Naive thymus-derived CD8-positive, alpha-beta T cell (primary cell): Measurements from ENCODE around the gene LARGE1. TPM values are rescaled to one million over a fixed set of nuclear protein-coding genes. Genes with fewer than 3 reads are reported as not detected.

Experiments used
- ATAC-seq, 2 donors: fragments of 150-1000 bp; cut with Tn5 transposase in 1 of 2; sonication (Bioruptor Pico), chemical (Tn5 transposase) in 1 of 2; 1 replicate in 1 of 2; 2 replicates in 1 of 2; pipeline ENCODE4 v1.10.0; 2021; ENCODE audit warnings: mild to moderate bottlenecking in 2 of 2, moderate library complexity in 2 of 2
- POLR2A ChIA-PET: fragments of 350-600 bp; sonication (Branson Sonifier 250); formaldehyde crosslinking; loops from one replicate; lab custom pipeline; 2021; ENCODE audit warnings: antibody characterized with exemption; lab: Charles Lee
- DNase-seq, 10 donors: peaks; one replicate each; pipeline versions ENCODE4 v3.0.0 to v3.0.0-alpha.2; 2020 to 2022
- H3K27ac Mint-ChIP-seq, 10 donors: one replicate each; pipeline ENCODE4 v1.8.0; 2020 to 2022; ENCODE audit warnings: mild to moderate bottlenecking in 10 of 10, mixed read lengths in 10 of 10, moderate library complexity in 4 of 10, inconsistent platforms in 1 of 10
- H3K27me3 Mint-ChIP-seq, 5 donors: one replicate each; pipeline ENCODE4 v1.8.0; 2021 to 2022; ENCODE audit warnings: mixed read lengths in 5 of 5
- H3K36me3 Mint-ChIP-seq, 3 donors: one replicate each; pipeline ENCODE4 v1.8.0; 2020 to 2022; ENCODE audit warnings: mixed read lengths in 3 of 3, mild to moderate bottlenecking in 2 of 3, inconsistent platforms in 1 of 3
- H3K4me1 Mint-ChIP-seq, 4 donors: one replicate each; pipeline ENCODE4 v1.8.0; 2021 to 2022; ENCODE audit warnings: mixed read lengths in 4 of 4
- H3K4me3 Mint-ChIP-seq, 10 donors: one replicate each; pipeline ENCODE4 v1.8.0; 2020 to 2022; ENCODE audit warnings: mild to moderate bottlenecking in 10 of 10, mixed read lengths in 10 of 10, moderate library complexity in 6 of 10, inconsistent platforms in 1 of 10
- H3K9me3 Mint-ChIP-seq, 9 donors: one replicate each; pipeline ENCODE4 v1.8.0; 2020 to 2022; ENCODE audit warnings: mixed read lengths in 9 of 9, mild to moderate bottlenecking in 3 of 9, inconsistent platforms in 1 of 9, moderate library complexity in 1 of 9
- polyA plus RNA-seq, 3 donors: library from polyadenylated mRNA; unstranded; fragments of 300-500 nt; fragmentation: Illumina TruSeq; gene quantifications; one replicate each; pipeline ENCODE4 v1.2.3, GENCODE V29; 2021
- total RNA-seq, 8 experiments: library from RNA in 2 of 8; stranded (reverse) in 2 of 8; gene quantifications; one replicate each; pipeline ENCODE4 v1.2.3 and lab custom pipeline; 2021 to 2026

LARGE1 gene
- total and polyA plus RNA-seq, 5 experiments from 2014 or later = 0.07 to 3.0 (median 2.6) TPM; not detected in 2

GRCh38 chr22:33564683-33565082, 355.6 kb downstream of the LARGE1 start:
- H3K4me3 Mint-ChIP-seq = no peak overlapping the region
- no peak overlapping the region for H3K27ac Mint-ChIP-seq
- POLR2A ChIA-PET = no interaction called here
- H3K4me1 Mint-ChIP-seq = peaks cover 0 to 34% (median 0%) of the 10 kb centered on the region in 4 donors
- ATAC-seq (no peak), DNase-seq (no peak)
- H3K9me3 Mint-ChIP-seq = peaks cover 0 to 8% (median 0%) of the 10 kb centered on the region in 9 donors
- no peaks in the 10 kb centered on the region for H3K36me3 Mint-ChIP-seq
- H3K27me3 Mint-ChIP-seq = peaks cover 0 to 6% (median 3%) of the 10 kb centered on the region in 5 donors

- POLR2A ChIA-PET = no interaction called here
- H3K27me3 Mint-ChIP-seq = peaks cover 0 to 3% (median 1%) of the 10 kb centered on the region in 5 donors
- no peak overlapping the region for H3K4me3 Mint-ChIP-seq
- no peak for ATAC-seq
- no peaks in the 10 kb centered on the region for H3K36me3 Mint-ChIP-seq
- H3K4me1 Mint-ChIP-seq = peaks cover 0 to 22% (median 0%) of the 10 kb centered on the region in 4 donors
- H3K27ac Mint-ChIP-seq = peak overlapping the region in 1 of 10 donors; percentile 39
- no peak for DNase-seq
- peaks cover 0 to 8% (median under 1%) of the 10 kb centered on the region in 9 donors for H3K9me3 Mint-ChIP-seq
Measured at GRCh38 chr22:33563220-33563964, 356.9 kb downstream of the LARGE1 start.

- POLR2A ChIA-PET = no interaction called here
- no peak for ATAC-seq
- Mint-ChIP-seq H3K27me3 (peaks cover 0 to 3% (median 1%) of the 10 kb centered on the region in 5 donors), H3K4me3 (no peak overlapping the region), H3K9me3 (peaks cover 0 to 9% (median 4%) of the 10 kb centered on the region in 9 donors), H3K36me3 (no peaks in the 10 kb centered on the region), H3K27ac (no peak overlapping the region), H3K4me1 (peaks cover 0 to 14% (median 0%) of the 10 kb centered on the region in 4 donors)
- no peak for DNase-seq
Measured at GRCh38 chr22:33562501-33562900, 357.8 kb downstream of the LARGE1 start.

- ATAC-seq (no peak), DNase-seq (no peak)
- H3K4me3 Mint-ChIP-seq = no peak overlapping the region
- POLR2A ChIA-PET = interaction anchor here (0.6 kb wide), 1 partner anchor 14 kb away, joined by 7 read pairs; no protein-coding TSS in a partner anchor
- peaks cover 0 to 5% (median 0%) of the 10 kb centered on the region in 3 donors for H3K36me3 Mint-ChIP-seq
- peaks cover 0 to 9% (median 4%) of the 10 kb centered on the region in 9 donors for H3K9me3 Mint-ChIP-seq
- H3K27me3 Mint-ChIP-seq = peaks cover 0 to 3% (median 1%) of the 10 kb centered on the region in 5 donors
- no peak overlapping the region for H3K27ac Mint-ChIP-seq
- H3K4me1 Mint-ChIP-seq = peaks cover 0 to 7% (median 0%) of the 10 kb centered on the region in 4 donors
Measured at GRCh38 chr22:33561149-33561807, 359.0 kb downstream of the LARGE1 start.

GRCh38 chr22:33557836-33558235, 362.4 kb downstream of the LARGE1 start:
- Mint-ChIP-seq H3K36me3 (peaks cover 0 to 5% (median 0%) of the 10 kb centered on the region in 3 donors), H3K9me3 (peaks cover 0 to 11% (median 4%) of the 10 kb centered on the region in 9 donors), H3K4me3 (no peak overlapping the region), H3K4me1 (peaks cover 0 to 3% (median 0%) of the 10 kb centered on the region in 4 donors), H3K27ac (no peak overlapping the region), H3K27me3 (peaks cover 0 to 13% (median 0%) of the 10 kb centered on the region in 5 donors)
- DNase-seq = no peak
- POLR2A ChIA-PET = no interaction called here
- no peak for ATAC-seq

GRCh38 chr22:33555814-33556522, 364.3 kb downstream of the LARGE1 start:
- POLR2A ChIA-PET = no interaction called here
- no peak overlapping the region for H3K27ac Mint-ChIP-seq
- peak overlapping the region in 1 of 10 donors; percentile 3 for H3K4me3 Mint-ChIP-seq
- H3K27me3 Mint-ChIP-seq = peaks cover 0 to 13% (median 0%) of the 10 kb centered on the region in 5 donors
- peaks cover 0 to 9% (median 4%) of the 10 kb centered on the region in 9 donors for H3K9me3 Mint-ChIP-seq
- DNase-seq (no peak), ATAC-seq (no peak)
- H3K4me1 Mint-ChIP-seq = peaks cover 0 to 3% (median 0%) of the 10 kb centered on the region in 4 donors
- H3K36me3 Mint-ChIP-seq = peaks cover 0 to 5% (median 0%) of the 10 kb centered on the region in 3 donors

GRCh38 chr22:33553493-33553892, 366.8 kb downstream of the LARGE1 start:
- no peak for ATAC-seq

GRCh38 chr22:33544707-33545106, 375.6 kb downstream of the LARGE1 start:
- Mint-ChIP-seq H3K4me1 (peaks cover 0 to 4% (median 0%) of the 10 kb centered on the region in 4 donors), H3K27me3 (no peaks in the 10 kb centered on the region), H3K9me3 (peaks cover 0 to 9% (median 0%) of the 10 kb centered on the region in 9 donors), H3K36me3 (no peaks in the 10 kb centered on the region), H3K27ac (no peak overlapping the region), H3K4me3 (no peak overlapping the region)
- POLR2A ChIA-PET = no interaction called here
- DNase-seq (no peak), ATAC-seq (no peak)

More at GRCh38 chr22:33553493-33553892, 366.8 kb downstream of the LARGE1 start:
- Mint-ChIP-seq H3K4me3 (no peak overlapping the region), H3K27me3 (peaks cover 0 to 13% (median 0%) of the 10 kb centered on the region in 5 donors), H3K4me1 (peaks cover 0 to 3% (median 0%) of the 10 kb centered on the region in 4 donors), H3K36me3 (peaks cover 0 to 5% (median 0%) of the 10 kb centered on the region in 3 donors), H3K27ac (no peak overlapping the region), H3K9me3 (peaks cover 0 to 11% (median 4%) of the 10 kb centered on the region in 9 donors)
- POLR2A ChIA-PET = no interaction called here
- DNase-seq = no peak

GRCh38 chr22:33542722-33543121, 377.6 kb downstream of the LARGE1 start:
- Mint-ChIP-seq H3K27ac (no peak overlapping the region), H3K4me3 (no peak overlapping the region), H3K4me1 (peaks cover 0 to 4% (median 0%) of the 10 kb centered on the region in 4 donors), H3K36me3 (no peaks in the 10 kb centered on the region), H3K9me3 (peaks cover 0 to 6% (median 0%) of the 10 kb centered on the region in 9 donors), H3K27me3 (no peaks in the 10 kb centered on the region)
- POLR2A ChIA-PET = no interaction called here
- ATAC-seq (no peak), DNase-seq (no peak)

GRCh38 chr22:33542153-33542552, 378.1 kb downstream of the LARGE1 start:
- Mint-ChIP-seq H3K36me3 (no peaks in the 10 kb centered on the region), H3K27ac (no peak overlapping the region), H3K9me3 (peaks cover 0 to 6% (median 0%) of the 10 kb centered on the region in 9 donors), H3K27me3 (no peaks in the 10 kb centered on the region), H3K4me1 (peaks cover 0 to 4% (median 0%) of the 10 kb centered on the region in 4 donors), H3K4me3 (no peak overlapping the region)
- DNase-seq (no peak), ATAC-seq (no peak)
- POLR2A ChIA-PET = no interaction called here

GRCh38 chr22:33539902-33540751, 380.1 kb downstream of the LARGE1 start:
- POLR2A ChIA-PET = no interaction called here
- H3K36me3 Mint-ChIP-seq = peaks cover 0 to 2% (median 0%) of the 10 kb centered on the region in 3 donors
- H3K4me3 Mint-ChIP-seq = no peak overlapping the region
- ATAC-seq (no peak), DNase-seq (no peak)
- H3K4me1 Mint-ChIP-seq = peaks cover 0 to 4% (median 0%) of the 10 kb centered on the region in 4 donors
- no peak overlapping the region for H3K27ac Mint-ChIP-seq
- H3K9me3 Mint-ChIP-seq = peaks cover 0 to 2% (median 0%) of the 10 kb centered on the region in 9 donors
- H3K27me3 Mint-ChIP-seq = no peaks in the 10 kb centered on the region
